ENCODE data around the gene SYNRG. TPM values are rescaled to one million over a fixed set of nuclear protein-coding genes. Genes with fewer than 3 reads are reported as not detected.

SYNRG gene
- total and polyA plus RNA-seq, 4 donors: 6.5 to 20.5 (median 15.9) TPM

GRCh38 chr17:37555386-37555785, 53.8 kb downstream of the SYNRG start:
- H3K36me3 ChIP-seq (ENCODE audit: control insufficient read depth in 4 of 4, insufficient read depth in 3 of 4, low read depth in 1 of 4, low read length in 3 of 4): peaks cover 4 to 48% (median 29%) of the 10 kb centered on the region in 4 donors
- no peaks in the 10 kb centered on the region for H3K4me1 ChIP-seq (ENCODE audit: control insufficient read depth in 4 of 4, insufficient read depth in 4 of 4, low read length in 3 of 4)
- no peaks in the 10 kb centered on the region for H3K9me3 ChIP-seq (ENCODE audit: control insufficient read depth in 4 of 4, low read length in 3 of 4)
- no peak overlapping the region for H3K9ac ChIP-seq (ENCODE audit: low read depth in 1 of 2, low read length in 2 of 2)
- H3K4me3 ChIP-seq (ENCODE audit: low read depth in 1 of 3, low read length in 3 of 3): no peak overlapping the region
- H3K27ac ChIP-seq (ENCODE audit: low read depth in 1 of 2, low read length in 2 of 2): no peak overlapping the region
- H3K27me3 ChIP-seq (ENCODE audit: control insufficient read depth in 4 of 4, insufficient read depth in 4 of 4, low read length in 3 of 4): no peaks in the 10 kb centered on the region
- TF ChIP-seq RXRA (IDR thresholded peaks at IDR 0.05) (no peak), HNF4G (IDR thresholded peaks at IDR 0.05) (no peak), EGR1 (IDR thresholded peaks at IDR 0.05; ENCODE audit: low read depth in 2 of 2) (no peak), YY1 (IDR thresholded peaks at IDR 0.05) (no peak), FOXA1 (IDR thresholded peaks at IDR 0.05) (no peak), MAX (IDR thresholded peaks at IDR 0.05) (no peak), JUND (IDR thresholded peaks at IDR 0.05) (no peak), ZBTB33 (IDR thresholded peaks at IDR 0.05) (no peak)
- no peak for DNase-seq (ENCODE audit: low spot score)
- 93% methylated on average over 3 of the region's 3 CpGs for WGBS

- TF ChIP-seq MAX (IDR thresholded peaks at IDR 0.05): no peak
- no peak for TF ChIP-seq HNF4G (IDR thresholded peaks at IDR 0.05)
- no peak for TF ChIP-seq JUND (IDR thresholded peaks at IDR 0.05)
- TF ChIP-seq FOXA1 (IDR thresholded peaks at IDR 0.05): no peak
- TF ChIP-seq GABPA (IDR thresholded peaks at IDR 0.05 in 1 of 2, conservative IDR thresholded peaks at IDR 0.05 in 1 of 2): no peak
- no peak for TF ChIP-seq EGR1 (IDR thresholded peaks at IDR 0.05; ENCODE audit: low read depth in 2 of 2)
- no peak for TF ChIP-seq CTCF (IDR thresholded peaks at IDR 0.05; ENCODE audit: low read depth, low read length, missing input control)
- TF ChIP-seq YY1 (IDR thresholded peaks at IDR 0.05): no peak
- no peak for TF ChIP-seq ZBTB33 (IDR thresholded peaks at IDR 0.05)
- TF ChIP-seq REST (IDR thresholded peaks at IDR 0.05): no peak
- TF ChIP-seq NR2F2 (IDR thresholded peaks at IDR 0.05): no peak
- no peak for TF ChIP-seq RAD21 (IDR thresholded peaks at IDR 0.05)
- TF ChIP-seq TAF1 (conservative IDR thresholded peaks at IDR 0.05): no peak
- TF ChIP-seq SP1 (IDR thresholded peaks at IDR 0.05): no peak
- no peak for TF ChIP-seq FOXA2 (IDR thresholded peaks at IDR 0.05)
- TF ChIP-seq HNF4A (conservative IDR thresholded peaks at IDR 0.05): no peak
- TF ChIP-seq RXRA (IDR thresholded peaks at IDR 0.05): no peak
- no peak for TF ChIP-seq ATF3 (IDR thresholded peaks at IDR 0.05)
- H3K36me3 ChIP-seq (ENCODE audit: control insufficient read depth in 4 of 4, insufficient read depth in 3 of 4, low read depth in 1 of 4, low read length in 3 of 4): peaks cover 2 to 33% (median 16%) of the 10 kb centered on the region in 4 donors
- WGBS: 81% methylated on average over 6 of the region's 6 CpGs
These were observed 55.7 kb downstream of the SYNRG start for GRCh38 chr17:37553401-37553966.

More at GRCh38 chr17:37553401-37553966, 55.7 kb downstream of the SYNRG start:
- H3K9ac ChIP-seq (ENCODE audit: low read depth in 1 of 2, low read length in 2 of 2): no peak overlapping the region
- no peak overlapping the region for H3K27ac ChIP-seq (ENCODE audit: low read depth in 1 of 2, low read length in 2 of 2)
- DNase-seq (ENCODE audit: low spot score): no peak
- H3K4me3 ChIP-seq (ENCODE audit: low read depth in 1 of 3, low read length in 3 of 3): no peak overlapping the region
- no peaks in the 10 kb centered on the region for H3K27me3 ChIP-seq (ENCODE audit: control insufficient read depth in 4 of 4, insufficient read depth in 4 of 4, low read length in 3 of 4)
- no peaks in the 10 kb centered on the region for H3K4me1 ChIP-seq (ENCODE audit: control insufficient read depth in 4 of 4, insufficient read depth in 4 of 4, low read length in 3 of 4)
- H3K9me3 ChIP-seq (ENCODE audit: control insufficient read depth in 4 of 4, low read length in 3 of 4): no peaks in the 10 kb centered on the region

All from liver (tissue), 9 donors.